HG02610 (cell line): Measurements from ENCODE around the gene TMSB4X.
"Not testable (repeated sequence)": the region's sequence is repeated elsewhere in the genome, so short reads cannot be mapped to it uniquely, and the experiment has no call there.

Experiments
- ATAC-seq: cut with Tn5 transposase; IDR thresholded peaks from one replicate; pipeline ENCODE4 v1.9.1; 2021; ENCODE audit warnings: mild to moderate bottlenecking, moderate library complexity; ENCODE audit not compliant: unreplicated experiment

Gene TMSB4X

DNA sequence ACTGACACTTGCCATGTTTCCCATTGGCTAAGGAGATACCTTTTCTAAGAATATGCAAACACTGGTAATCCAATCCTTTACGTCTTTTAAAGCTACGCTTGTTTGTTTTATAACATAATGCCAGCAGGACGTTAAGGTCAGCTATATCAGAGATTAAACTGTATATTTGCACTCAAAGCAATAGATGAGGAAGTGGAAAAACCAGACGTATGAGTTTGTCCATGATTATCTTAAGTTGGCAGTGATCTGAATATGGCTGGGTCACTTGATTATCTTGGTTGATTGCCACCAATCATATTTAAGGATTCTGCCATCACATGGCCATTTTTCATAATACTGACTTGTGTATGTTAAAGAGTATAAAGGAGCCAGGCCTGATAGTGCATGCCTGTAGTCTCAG is 19.4 kb downstream of the TMSB4X start:
- no peak for ATAC-seq

- ATAC-seq, result no peak
Observed at GRCh38 chrX:12996934-12997435, 22.1 kb downstream of the TMSB4X start.

GRCh38 chrX:12997906-12998687 is 23.2 kb downstream of the TMSB4X start:
- no peak for ATAC-seq

- ATAC-seq, result peak; percentile 53
Observed at GRCh38 chrX:12999422-12999821, 24.5 kb downstream of the TMSB4X start.

DNA sequence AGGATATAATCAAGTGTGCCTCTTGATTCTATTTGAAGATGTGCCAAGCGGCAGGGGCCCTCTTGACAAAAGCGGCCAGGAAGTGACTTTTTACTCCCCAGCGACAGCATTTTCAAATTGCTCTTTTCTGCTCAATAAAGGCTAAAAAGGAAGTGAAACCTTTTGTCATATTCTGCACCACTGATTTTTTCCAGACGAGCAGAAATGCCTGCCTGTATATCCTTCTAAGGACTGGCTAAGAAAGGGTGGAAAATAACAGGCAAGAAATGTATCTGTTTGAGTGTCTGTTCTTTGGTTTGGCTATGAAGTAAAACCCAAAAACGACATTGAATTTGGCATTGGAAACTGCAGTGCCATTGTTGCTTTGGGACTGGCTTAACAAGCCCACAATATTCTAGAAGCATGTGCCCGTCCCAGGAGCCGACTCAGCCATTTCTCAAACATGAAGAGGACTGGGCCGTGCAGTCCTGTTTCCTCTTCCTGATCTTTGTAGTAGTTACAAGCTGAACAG is 25.4 kb downstream of the TMSB4X start:
- ATAC-seq, result peak; percentile 40

- ATAC-seq, result no peak
Observed at GRCh38 chrX:13001097-13001496, 26.2 kb downstream of the TMSB4X start.

GRCh38 chrX:13001961-13002671 is 27.2 kb downstream of the TMSB4X start:
- no peak for ATAC-seq

- ATAC-seq, result peak; percentile 59
Observed at GRCh38 chrX:13005661-13006473, 31.0 kb downstream of the TMSB4X start.

GRCh38 chrX:13007519-13008188 is 32.7 kb downstream of the TMSB4X start:
- ATAC-seq, result no peak

DNA sequence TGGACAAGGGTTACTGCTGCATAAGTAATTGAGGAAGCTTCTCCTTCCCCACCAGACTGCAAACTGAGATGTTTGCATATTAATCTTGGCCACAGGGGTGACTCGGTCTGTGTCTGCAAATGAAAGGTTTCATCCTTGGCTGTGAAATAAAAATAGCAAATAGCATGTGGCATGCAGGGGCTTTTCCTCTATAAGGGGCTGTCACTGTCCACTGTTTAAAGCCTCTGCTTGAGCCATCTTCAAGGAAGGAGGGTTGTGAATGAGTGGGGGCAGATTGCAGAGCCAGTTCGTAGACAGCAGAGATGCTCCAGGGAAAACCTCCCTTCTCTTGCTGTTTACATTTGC is 33.3 kb downstream of the TMSB4X start:
- ATAC-seq, result no peak

GRCh38 chrX:13008851-13009250 is 33.9 kb downstream of the TMSB4X start:
- ATAC-seq, result no peak

DNA sequence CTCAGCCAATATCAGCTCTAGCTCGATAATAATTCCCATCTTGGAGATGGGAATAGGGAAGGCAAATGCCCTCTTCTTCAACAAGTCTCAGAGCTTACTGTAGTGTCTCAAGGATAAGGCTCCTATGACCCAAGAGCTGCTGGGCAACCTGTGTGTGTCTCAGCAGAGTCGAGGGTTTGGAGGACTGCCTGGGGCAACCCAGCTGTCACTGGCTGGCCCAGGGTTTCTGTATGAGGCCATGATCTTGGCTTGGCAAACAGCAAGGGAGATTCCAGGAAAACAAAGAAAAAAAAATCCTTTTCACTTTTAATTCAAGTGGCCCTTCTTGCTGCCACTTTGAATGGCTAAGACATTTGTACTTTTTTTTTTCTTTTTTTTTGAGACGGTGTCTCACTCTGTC is 34.4 kb downstream of the TMSB4X start:
- no peak for ATAC-seq

GRCh38 chrX:13009844-13010243 is 34.9 kb downstream of the TMSB4X start:
- no peak for ATAC-seq

GRCh38 chrX:13010546-13010945 is 35.6 kb downstream of the TMSB4X start:
- no peak for ATAC-seq

DNA sequence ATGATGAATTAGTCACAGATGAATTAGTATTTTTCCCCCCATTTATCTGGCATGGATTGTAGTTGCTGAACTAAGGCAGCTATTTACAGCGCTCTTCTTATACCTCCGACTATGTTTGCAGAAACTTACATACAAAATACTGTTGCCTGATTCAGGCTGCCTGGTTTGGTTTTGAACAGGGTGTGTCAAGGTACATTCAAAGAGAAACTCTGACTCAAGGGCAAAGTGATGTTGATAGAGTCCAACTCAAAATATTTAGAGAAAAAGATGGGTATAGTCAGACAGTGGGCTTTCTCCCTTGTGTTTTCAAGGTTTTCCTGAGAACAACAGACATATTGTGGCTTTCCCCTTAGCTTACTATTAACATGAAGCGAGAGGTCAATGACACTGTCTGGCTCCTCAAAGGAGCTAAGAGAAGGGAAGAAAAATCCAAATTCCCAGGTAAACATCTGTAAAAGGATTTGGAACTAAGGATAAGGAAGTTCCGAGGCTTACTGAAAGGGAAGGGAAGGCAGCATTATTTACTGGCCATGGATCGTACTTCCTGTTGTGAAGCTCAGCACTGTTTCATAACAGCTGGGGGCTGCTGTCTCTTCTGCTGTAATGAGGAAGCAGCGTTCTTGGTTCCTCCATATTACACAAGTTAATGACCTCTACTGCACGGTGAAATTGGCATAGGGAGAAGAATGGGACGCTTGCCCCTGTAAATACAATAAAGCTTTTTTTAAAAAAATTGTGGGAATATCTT is 38.6 kb downstream of the TMSB4X start:
- ATAC-seq, result peak; percentile 79

DNA sequence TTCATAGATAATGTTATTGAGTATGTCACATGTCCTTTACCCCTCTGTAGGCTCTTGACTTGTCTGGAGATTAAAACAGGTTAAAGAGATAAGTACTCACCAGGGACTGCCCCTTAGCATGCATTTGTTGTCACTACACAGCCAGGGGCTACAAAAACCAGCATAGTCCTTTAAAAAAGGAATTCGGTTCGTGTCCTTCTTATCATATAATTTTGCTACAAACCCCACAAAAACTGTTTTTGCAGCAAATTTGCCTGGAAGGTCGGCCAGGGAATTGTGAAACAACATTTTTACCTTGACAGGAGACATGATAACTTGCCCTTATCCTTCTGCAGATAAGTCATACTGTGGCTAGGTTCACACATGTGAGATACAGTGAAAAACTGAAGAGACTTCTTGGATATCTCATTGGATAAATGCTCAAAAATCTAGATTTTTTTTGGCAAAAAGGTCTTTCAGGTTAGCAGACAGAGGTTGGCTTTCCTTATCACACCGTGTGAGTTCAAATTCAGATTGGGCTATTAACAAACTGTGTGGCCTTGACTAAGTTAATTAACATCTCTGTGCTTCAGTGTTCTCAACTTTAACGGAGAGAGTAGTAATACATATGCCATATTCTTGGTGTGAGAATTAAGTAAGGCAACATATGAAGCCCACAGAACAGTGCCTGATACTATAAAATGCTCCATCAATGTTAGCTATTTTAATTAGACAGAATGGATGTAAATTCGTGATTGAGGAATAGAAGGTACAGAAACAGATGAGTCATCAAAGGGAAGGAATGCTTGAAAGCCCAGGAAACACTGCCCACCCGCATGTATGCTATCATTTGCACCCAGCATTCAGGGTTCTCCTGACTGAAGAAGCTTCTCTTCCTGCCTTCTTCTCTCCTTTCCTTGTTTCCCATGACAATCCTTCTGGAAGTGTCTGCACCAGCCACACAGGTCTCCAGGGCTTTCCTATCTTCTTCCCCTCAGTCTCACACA is 39.5 kb downstream of the TMSB4X start:
- ATAC-seq, result no peak

- ATAC-seq, result no peak
Observed at GRCh38 chrX:13015536-13016236, 40.8 kb downstream of the TMSB4X start.

- ATAC-seq, result not testable (repeated sequence)
Observed at GRCh38 chrX:13016731-13017130, 41.8 kb downstream of the TMSB4X start.
